Fibroblast of lung (primary cell): ENCODE measurements around the gene SCAPER. TPM values are rescaled to one million over a fixed set of nuclear protein-coding genes. Genes with fewer than 3 reads are reported as not detected.

Experiments used
- DNase-seq, 2 donors: peaks; one replicate each; pipeline versions ENCODE4 v3.0.0 to v3.0.0-alpha.2; 2010; ENCODE audit warnings: low read depth in 2 of 2
- H2AFZ ChIP-seq: 2 replicates; pipeline ENCODE4 v1.5.1; 2012; ENCODE audit warnings: low read length, control low read depth, inconsistent platforms
- H3K27ac ChIP-seq: 2 replicates; pipeline ENCODE4 v1.5.1; 2011; ENCODE audit warnings: low read length, control low read depth; ENCODE audit not compliant: insufficient read depth
- H3K27me3 ChIP-seq: 2 replicates; pipeline ENCODE4 v1.5.1; 2011; ENCODE audit warnings: mild to moderate bottlenecking, low read length; ENCODE audit not compliant: control insufficient read depth, insufficient read depth
- H3K36me3 ChIP-seq: 2 replicates; pipeline ENCODE4 v1.5.1; 2011; ENCODE audit warnings: low read length; ENCODE audit not compliant: control insufficient read depth, insufficient read depth
- H3K4me1 ChIP-seq: 2 replicates; pipeline ENCODE4 v1.5.1; 2011; ENCODE audit warnings: low read length; ENCODE audit not compliant: control insufficient read depth, insufficient read depth; ENCODE audit errors: extremely low read depth
- H3K4me2 ChIP-seq: 2 replicates; pipeline ENCODE4 v1.5.1; 2011; ENCODE audit warnings: low read length, control low read depth; ENCODE audit not compliant: insufficient read depth; ENCODE audit errors: extremely low read depth
- H3K4me3 ChIP-seq, 4 experiments: fragments of 200-600 bp in 1 of 4; sonication (generic) in 1 of 4; replicated peaks in 1 of 4; 2 replicates each; pipeline ENCODE4 v1.5.1; 2011 to 2016; ENCODE audit warnings: low read length in 4 of 4, low read depth in 3 of 4, mild to moderate bottlenecking in 3 of 4, control low read depth in 2 of 4, inconsistent platforms in 1 of 4, mixed read lengths in 1 of 4; ENCODE audit not compliant: insufficient read depth in 1 of 4; ENCODE audit errors: control extremely low read depth in 1 of 4
- H3K79me2 ChIP-seq: 2 replicates; pipeline ENCODE4 v1.5.1; 2012; ENCODE audit warnings: mild to moderate bottlenecking, low read length, inconsistent platforms; ENCODE audit not compliant: control insufficient read depth, insufficient read depth
- H3K9ac ChIP-seq: 2 replicates; pipeline ENCODE4 v1.5.1; 2011; ENCODE audit warnings: mild to moderate bottlenecking, low read length, control low read depth; ENCODE audit not compliant: insufficient read depth
- H3K9me3 ChIP-seq: 2 replicates; pipeline ENCODE4 v1.5.1; 2012; ENCODE audit warnings: low read depth, low read length; ENCODE audit not compliant: control insufficient read depth, insufficient read depth
- H4K20me1 ChIP-seq: 2 replicates; pipeline ENCODE4 v1.5.1; 2011; ENCODE audit warnings: low read length; ENCODE audit not compliant: control insufficient read depth, insufficient read depth; ENCODE audit errors: extremely low read depth
- EZH2 ChIP-seq: IDR thresholded peaks from 2 replicates; pipeline ENCODE4 v1.5.1; 2012; ENCODE audit warnings: low read length, control low read depth, mild to moderate bottlenecking; ENCODE audit errors: missing control alignments
- polyA plus RNA-seq, 2 donors: library from polyadenylated mRNA; depleted of rRNA in 1 of 2; stranded (reverse) in 1 of 2; unstranded in 1 of 2; fragments of >200 nt; gene quantifications; 2 replicates each; pipeline ENCODE4 v1.2.1, GENCODE V29; 2011 to 2012; ENCODE audit warnings: missing spikeins in 1 of 2
- total RNA-seq: library from RNA; depleted of rRNA; stranded (reverse); fragments of >200 nt; gene quantifications from 2 replicates; pipeline ENCODE4 v1.2.1, GENCODE V29; 2014
- TF ChIP-seq, protein P1 (sequence below), 2 donors: IDR thresholded peaks in 1 of 2; conservative IDR thresholded peaks in 1 of 2; 1 replicate in 1 of 2; 2 replicates in 1 of 2; pipeline ENCODE4 v1.5.1; 2011 to 2012; ENCODE audit warnings: low read length in 2 of 2, control low read depth in 1 of 2, inconsistent platforms in 1 of 2, low read depth in 1 of 2, mild to moderate bottlenecking in 1 of 2

Gene SCAPER
- total and polyA plus RNA-seq, 2 donors (not counting 1 experiment from before 2014, with no cell fraction given), result 2.3 to 9.1 TPM

DNA sequence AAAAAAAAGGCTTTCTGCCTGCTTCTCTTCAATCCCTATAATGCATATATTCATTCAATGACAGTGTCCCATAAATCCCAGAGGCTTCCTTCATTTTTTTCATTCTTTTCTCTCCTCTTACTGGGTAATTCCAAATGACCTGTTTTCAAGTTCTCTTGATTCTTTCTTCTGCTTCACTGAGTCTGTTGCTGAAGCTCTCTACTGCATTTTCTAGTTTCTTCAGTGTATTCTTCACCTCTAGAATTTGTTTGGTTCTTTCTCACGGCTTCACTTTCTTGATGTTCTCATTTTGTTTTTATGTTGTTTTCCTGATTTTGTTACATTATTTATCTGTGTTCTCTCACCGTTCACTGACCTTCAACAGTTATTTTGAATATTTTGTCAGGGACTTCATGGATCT lies 141.6 kb downstream of the SCAPER start:
- no peaks in the 10 kb centered on the region for H3K9me3 ChIP-seq
- no peaks in the 10 kb centered on the region for H3K4me1 ChIP-seq
- no peak overlapping the region for H3K4me2 ChIP-seq
- no peak overlapping the region for H3K9ac ChIP-seq
- TF ChIP-seq, protein P1, sequence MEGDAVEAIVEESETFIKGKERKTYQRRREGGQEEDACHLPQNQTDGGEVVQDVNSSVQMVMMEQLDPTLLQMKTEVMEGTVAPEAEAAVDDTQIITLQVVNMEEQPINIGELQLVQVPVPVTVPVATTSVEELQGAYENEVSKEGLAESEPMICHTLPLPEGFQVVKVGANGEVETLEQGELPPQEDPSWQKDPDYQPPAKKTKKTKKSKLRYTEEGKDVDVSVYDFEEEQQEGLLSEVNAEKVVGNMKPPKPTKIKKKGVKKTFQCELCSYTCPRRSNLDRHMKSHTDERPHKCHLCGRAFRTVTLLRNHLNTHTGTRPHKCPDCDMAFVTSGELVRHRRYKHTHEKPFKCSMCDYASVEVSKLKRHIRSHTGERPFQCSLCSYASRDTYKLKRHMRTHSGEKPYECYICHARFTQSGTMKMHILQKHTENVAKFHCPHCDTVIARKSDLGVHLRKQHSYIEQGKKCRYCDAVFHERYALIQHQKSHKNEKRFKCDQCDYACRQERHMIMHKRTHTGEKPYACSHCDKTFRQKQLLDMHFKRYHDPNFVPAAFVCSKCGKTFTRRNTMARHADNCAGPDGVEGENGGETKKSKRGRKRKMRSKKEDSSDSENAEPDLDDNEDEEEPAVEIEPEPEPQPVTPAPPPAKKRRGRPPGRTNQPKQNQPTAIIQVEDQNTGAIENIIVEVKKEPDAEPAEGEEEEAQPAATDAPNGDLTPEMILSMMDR (conservative IDR thresholded peaks at IDR 0.05 in 1 of 2, IDR thresholded peaks at IDR 0.05 in 1 of 2; ENCODE audit: low read depth in 1 of 2, low read length in 2 of 2), result no peak
- TF ChIP-seq EZH2, result no peak
- no peak for DNase-seq
- no peak overlapping the region for H3K4me3 ChIP-seq
- no peaks in the 10 kb centered on the region for H3K79me2 ChIP-seq
- H3K36me3 ChIP-seq, result peaks cover 3% of the 10 kb centered on the region
- H3K27ac ChIP-seq, result no peak overlapping the region
- no peaks in the 10 kb centered on the region for H4K20me1 ChIP-seq
- H3K27me3 ChIP-seq, result no peaks in the 10 kb centered on the region
- no peak overlapping the region for H2AFZ ChIP-seq

DNA sequence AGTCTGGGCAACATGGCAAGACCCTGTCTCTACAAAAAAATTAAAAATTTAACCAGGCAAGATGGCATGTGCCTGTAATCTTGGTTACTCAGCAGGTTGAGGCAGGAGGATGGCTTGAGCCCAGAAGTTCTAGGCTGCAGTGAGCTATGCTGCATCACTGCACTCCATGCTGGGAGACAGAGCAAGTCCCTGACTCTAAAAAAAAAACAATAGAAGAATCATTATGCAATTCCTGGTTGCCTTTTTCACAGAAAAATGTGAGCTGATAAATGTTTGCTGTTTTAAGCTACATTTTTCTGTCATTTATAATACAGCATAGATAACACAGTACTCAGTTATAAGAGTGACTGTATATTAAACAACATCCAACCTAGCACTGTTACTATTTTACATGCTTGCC lies 148.8 kb downstream of the SCAPER start:
- H4K20me1 ChIP-seq, result no peaks in the 10 kb centered on the region
- DNase-seq, result peak in 1 of 2 donors; percentile 57
- H3K36me3 ChIP-seq, result no peaks in the 10 kb centered on the region
- no peak overlapping the region for H3K4me3 ChIP-seq
- H3K9ac ChIP-seq, result no peak overlapping the region
- no peak overlapping the region for H2AFZ ChIP-seq
- H3K27ac ChIP-seq, result no peak overlapping the region
- no peaks in the 10 kb centered on the region for H3K9me3 ChIP-seq
- H3K27me3 ChIP-seq, result no peaks in the 10 kb centered on the region
- no peak for TF ChIP-seq EZH2
- TF ChIP-seq, protein P1 (conservative IDR thresholded peaks at IDR 0.05 in 1 of 2, IDR thresholded peaks at IDR 0.05 in 1 of 2; ENCODE audit: low read depth in 1 of 2, low read length in 2 of 2), result no peak
- no peaks in the 10 kb centered on the region for H3K4me1 ChIP-seq
- no peak overlapping the region for H3K4me2 ChIP-seq
- no peaks in the 10 kb centered on the region for H3K79me2 ChIP-seq

DNA sequence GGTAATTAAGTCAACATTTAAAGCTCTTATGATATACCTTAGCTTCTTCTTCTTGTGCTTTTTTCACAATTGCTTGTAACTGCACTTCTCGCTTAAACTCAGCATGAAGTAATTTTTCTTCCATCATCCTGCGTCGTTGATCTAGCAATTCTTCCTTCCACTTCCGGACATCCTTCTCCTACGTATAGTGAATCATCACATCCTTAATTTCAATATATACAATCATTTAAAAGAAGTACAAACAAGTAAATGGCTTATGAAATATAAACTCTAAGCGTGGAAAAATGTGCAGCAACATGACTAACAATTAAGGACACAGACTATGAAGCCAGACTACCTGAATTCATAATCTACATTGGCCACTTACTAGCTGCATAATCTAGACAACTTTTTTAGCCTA lies 151.4 kb downstream of the SCAPER start:
- Histone ChIP-seq H3K27me3 (no peaks in the 10 kb centered on the region), H3K9ac (no peak overlapping the region), H3K4me2 (no peak overlapping the region), H3K27ac (no peak overlapping the region), H3K4me3 (no peak overlapping the region), H3K36me3 (no peaks in the 10 kb centered on the region), H3K4me1 (no peaks in the 10 kb centered on the region), H4K20me1 (no peaks in the 10 kb centered on the region), H3K79me2 (no peaks in the 10 kb centered on the region), H2AFZ (no peak overlapping the region), H3K9me3 (no peaks in the 10 kb centered on the region)
- TF ChIP-seq EZH2, result no peak
- TF ChIP-seq, protein P1 (conservative IDR thresholded peaks at IDR 0.05 in 1 of 2, IDR thresholded peaks at IDR 0.05 in 1 of 2; ENCODE audit: low read depth in 1 of 2, low read length in 2 of 2), result no peak
- no peak for DNase-seq
